ENCODE results near the gene RNF217.

- TF ChIP-seq CTCF (conservative IDR thresholded peaks at IDR 0.05 in 1 of 2, IDR thresholded peaks at IDR 0.05 in 1 of 2; ENCODE audit: extremely low read depth in 1 of 2, insufficient read depth in 1 of 2, low read depth in 1 of 2, low read length in 2 of 2), result no peak
- TF ChIP-seq EZH2 (IDR thresholded peaks at IDR 0.05; ENCODE audit: borderline replicate concordance, low read length), result no peak
These were observed 159.7 kb downstream of the RNF217 start for GRCh38 chr6:125121894-125122293.
